ENCODE results near the gene NAA25.

- TF ChIP-seq CTCF (IDR thresholded peaks at IDR 0.05; ENCODE audit: insufficient read depth, low read length, poor library complexity, severe bottlenecking) (no peak), EZH2phosphoT487 (conservative IDR thresholded peaks at IDR 0.05; ENCODE audit: low read length) (no peak)
Observed at GRCh38 chr12:112140728-112141127, 32.1 kb upstream of the NAA25 start.
